Measurements from ENCODE around the gene TTLL5. TPM values are rescaled to one million over a fixed set of nuclear protein-coding genes. Genes with fewer than 3 reads are reported as not detected.

The TTLL5 gene
- total and polyA plus RNA-seq, 2 of the 13 experiments (the other 11 are each of a cell fraction or from before 2014, with no cell fraction given), result 11.8 to 18.8 TPM

GRCh38 chr14:75702122-75702521, 41.1 kb downstream of the TTLL5 start:
- no peak for TF ChIP-seq HNRNPH1 (optimal IDR thresholded peaks at IDR 0.05; ENCODE audit: low read depth, low read length)
- no peak for TF ChIP-seq ZNF713 (CRISPR knock-in tag; IDR thresholded peaks at IDR 0.05)
- no peak for TF ChIP-seq RARG (CRISPR knock-in tag; IDR thresholded peaks at IDR 0.05; ENCODE audit: low read depth)
- no peak for TF ChIP-seq BCL3 (CRISPR knock-in tag; IDR thresholded peaks at IDR 0.05)
- no peak for TF ChIP-seq GPN1 (CRISPR knock-in tag; IDR thresholded peaks at IDR 0.05; ENCODE audit: borderline replicate concordance)
- TF ChIP-seq ZHX1 (CRISPR knock-in tag; IDR thresholded peaks at IDR 0.05; ENCODE audit: low read depth), result no peak
- TF ChIP-seq ZNF761 (CRISPR knock-in tag; conservative IDR thresholded peaks at IDR 0.05), result no peak
- no peak for TF ChIP-seq BORCS8-MEF2B (CRISPR knock-in tag; IDR thresholded peaks at IDR 0.05)
- TF ChIP-seq ZSCAN9 (CRISPR knock-in tag; IDR thresholded peaks at IDR 0.05; ENCODE audit: borderline replicate concordance), result no peak
- no peak for TF ChIP-seq ZNF17 (CRISPR knock-in tag; IDR thresholded peaks at IDR 0.05)
- TF ChIP-seq TRIM22 (IDR thresholded peaks at IDR 0.05), result no peak
- TF ChIP-seq FUBP1 (CRISPR knock-in tag; IDR thresholded peaks at IDR 0.05; ENCODE audit: borderline replicate concordance), result no peak
- TF ChIP-seq HIVEP1 (CRISPR knock-in tag; IDR thresholded peaks at IDR 0.05), result no peak
- no peak for TF ChIP-seq RORA (CRISPR knock-in tag; IDR thresholded peaks at IDR 0.05)
- peaks cover 8 to 47% of the 10 kb centered on the region in 2 experiments; a peak in 4 of 5 replicates for H3K36me3 ChIP-seq (replicated peaks in 1 of 2; ENCODE audit: control insufficient read depth in 1 of 2, insufficient read depth in 2 of 2, low read length in 2 of 2)
- POLR2A ChIA-PET, result no interaction called here

More at GRCh38 chr14:75702122-75702521, 41.1 kb downstream of the TTLL5 start:
- WGBS (ENCODE audit: low lambda C conversion rate), result 100% methylated on average over 2 of the region's 2 CpGs
- Histone ChIP-seq H3K27me3 (ENCODE audit: control insufficient read depth in 1 of 2, insufficient read depth in 2 of 2, low read length in 2 of 2) (no peaks in the 10 kb centered on the region), H3K9me3 (ENCODE audit: low read length) (no peaks in the 10 kb centered on the region), H3K4me3 (replicated peaks in 1 of 3; ENCODE audit: insufficient read depth in 1 of 3, low read depth in 2 of 3, low read length in 3 of 3) (no peak overlapping the region), H3K4me1 (ENCODE audit: insufficient read depth, low read length) (no peaks in the 10 kb centered on the region), H3K79me2 (ENCODE audit: insufficient read depth, low read length) (no peaks in the 10 kb centered on the region), H2AFZ (ENCODE audit: low read length) (no peak overlapping the region), H3K27ac (ENCODE audit: extremely low read length, insufficient read depth, low read length) (no peak overlapping the region), H3K4me2 (ENCODE audit: low read depth, low read length) (no peak overlapping the region), H3K9ac (ENCODE audit: insufficient read depth, low read depth, low read length) (no peak overlapping the region), H4K20me1 (ENCODE audit: insufficient read depth, low read length) (no peaks in the 10 kb centered on the region)
- ATAC-seq, result no peak
- no TSS peak for BruUV-seq (replicated peaks)
- no peak for DNase-seq (ENCODE audit: low spot score)
- CTCF ChIA-PET (ENCODE audit: low intra/inter-chr PET ratio, low total read pairs), result no interaction called here
- no peak for FAIRE-seq
- in situ Hi-C loops (cut with HindIII; ENCODE audit: extremely low pct_ligation_motif_present, low pct_unique_long_range_greater_than_20kb) (loop anchor here (25.0 kb wide), 1 partner anchor 685 kb away; the partner anchor contains the start of gene ESRRB), intact Hi-C loops (cut with micrococcal nuclease; ENCODE audit: unreplicated experiment) (no loop called here)
